HCEC 1CT (cell line): ENCODE results near the gene TIMP2.
"Not testable (repeated sequence)": the region's sequence is repeated elsewhere in the genome, so short reads cannot be mapped to it uniquely, and the experiment has no call there.

ENCODE experiments used
- DNase-seq: peaks from one replicate; pipeline ENCODE4 v3.0.0-alpha.2; 2017

The TIMP2 gene

DNA sequence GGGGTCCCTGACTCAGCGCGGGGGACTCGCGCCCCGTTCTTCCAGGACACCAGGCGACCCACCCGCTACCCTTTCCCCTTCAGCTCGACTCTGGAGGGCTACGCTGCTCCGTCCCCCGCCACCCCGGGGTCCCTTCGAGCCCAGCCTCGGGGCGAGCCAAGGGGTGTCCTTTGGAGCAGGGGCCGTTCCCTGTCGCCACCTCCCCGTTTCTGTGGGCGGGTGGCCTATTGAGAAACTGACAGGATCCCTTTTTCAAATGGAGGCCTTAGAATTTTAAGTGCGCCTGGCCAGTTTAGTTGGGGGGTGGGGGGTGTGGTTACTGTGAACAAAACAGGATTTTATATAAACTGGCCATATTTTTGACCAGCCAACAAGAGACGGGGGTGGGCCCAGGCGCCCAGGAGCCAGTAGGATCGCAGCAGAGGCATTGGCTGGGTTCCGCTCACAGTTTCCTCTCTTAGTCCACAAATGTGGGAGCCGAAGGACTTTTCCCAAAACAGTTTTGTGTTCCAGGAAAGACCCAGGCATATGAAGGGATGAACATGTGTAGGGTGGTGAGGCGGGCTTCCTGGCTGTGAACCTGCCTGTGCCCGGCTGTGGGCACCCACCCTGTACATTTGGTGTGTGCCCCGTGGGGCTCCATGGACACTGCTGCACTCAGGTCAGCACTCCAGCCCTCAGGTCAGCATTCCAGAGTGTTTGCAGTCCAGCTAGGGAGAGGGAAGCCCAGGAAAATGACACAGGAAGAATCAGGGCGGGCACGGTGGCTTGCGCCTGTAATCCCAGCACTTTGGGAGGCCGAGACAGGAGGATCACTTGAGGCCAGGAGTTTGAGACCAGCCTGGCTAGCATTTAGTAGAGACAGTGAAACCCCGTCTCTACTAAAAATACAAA, 722 bp upstream of the TIMP2 start:
- peak; percentile 95 for DNase-seq

DNA sequence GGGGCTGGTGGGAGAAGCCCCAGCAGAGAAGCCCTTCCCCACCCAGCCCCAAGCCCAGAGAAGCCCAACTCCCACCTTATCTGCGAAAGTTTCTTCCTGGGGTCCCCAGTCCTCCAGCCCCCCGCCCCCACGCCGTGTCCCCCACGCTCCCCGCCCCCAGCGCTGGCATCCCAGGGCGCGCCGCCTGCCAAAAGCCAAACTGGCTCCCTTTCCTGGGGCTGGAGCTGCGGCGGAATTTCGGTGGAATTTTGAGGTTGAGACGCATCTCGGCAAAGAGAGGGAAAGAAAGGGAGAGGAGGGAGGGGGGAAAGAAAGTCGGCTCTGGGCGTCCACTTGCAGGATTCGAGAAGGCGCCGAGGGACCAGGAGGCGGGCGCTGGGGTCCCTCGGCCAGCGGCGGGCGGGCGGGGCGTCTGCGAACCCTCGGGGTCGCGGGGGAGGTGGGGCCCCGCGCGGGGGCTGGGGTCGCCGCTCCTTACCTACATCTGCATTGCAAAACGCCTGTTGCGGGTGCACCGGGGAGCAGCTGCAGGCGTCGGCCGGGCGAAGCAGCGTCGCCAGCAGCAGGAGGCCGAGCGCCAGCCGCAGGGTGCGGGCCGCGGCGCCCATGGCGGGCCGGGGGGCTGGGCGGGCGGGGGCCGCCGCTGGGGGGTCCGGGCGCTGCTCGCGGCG, 571 bp downstream of the TIMP2 start:
- DNase-seq: peak; percentile 38

DNA sequence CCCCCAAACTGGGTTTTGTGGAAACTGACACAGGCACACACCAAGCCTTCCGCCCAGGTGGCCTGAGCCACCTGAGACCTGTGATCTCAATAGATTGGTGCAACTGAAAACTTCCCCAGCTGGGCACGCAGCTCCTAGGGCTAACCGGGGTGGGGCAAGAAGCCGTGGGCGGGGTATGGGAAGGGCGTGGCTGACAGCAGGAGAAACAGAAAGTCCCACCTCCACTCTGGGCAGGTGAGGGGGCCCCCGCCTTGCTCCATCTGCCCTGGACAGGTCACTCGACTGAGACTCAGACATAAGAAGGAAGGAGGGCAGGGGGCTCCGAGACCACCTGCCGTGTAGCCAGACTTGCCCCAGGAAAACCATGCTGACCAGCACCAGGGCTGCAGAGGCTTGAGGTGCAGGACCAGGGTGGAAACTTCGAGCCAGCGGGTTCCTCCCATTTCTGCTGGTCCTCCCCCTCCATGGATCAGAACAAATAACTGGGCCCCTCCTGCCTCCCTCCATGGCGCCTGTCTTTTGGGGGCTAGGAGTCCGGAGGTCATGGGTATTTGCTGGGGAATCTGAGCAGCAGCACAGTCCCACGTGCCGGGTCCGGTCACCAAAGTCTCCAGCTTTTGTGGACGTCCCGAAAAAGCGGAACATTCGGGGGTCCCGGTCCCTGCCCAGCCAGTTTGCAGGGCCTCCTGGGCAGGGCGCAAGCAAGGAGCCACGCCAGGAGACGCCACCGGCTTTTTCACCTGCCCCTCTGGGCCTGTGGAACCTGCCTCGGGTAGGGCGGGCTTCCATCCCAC, 1.3 kb downstream of the TIMP2 start:
- DNase-seq: peak; percentile 32

DNA sequence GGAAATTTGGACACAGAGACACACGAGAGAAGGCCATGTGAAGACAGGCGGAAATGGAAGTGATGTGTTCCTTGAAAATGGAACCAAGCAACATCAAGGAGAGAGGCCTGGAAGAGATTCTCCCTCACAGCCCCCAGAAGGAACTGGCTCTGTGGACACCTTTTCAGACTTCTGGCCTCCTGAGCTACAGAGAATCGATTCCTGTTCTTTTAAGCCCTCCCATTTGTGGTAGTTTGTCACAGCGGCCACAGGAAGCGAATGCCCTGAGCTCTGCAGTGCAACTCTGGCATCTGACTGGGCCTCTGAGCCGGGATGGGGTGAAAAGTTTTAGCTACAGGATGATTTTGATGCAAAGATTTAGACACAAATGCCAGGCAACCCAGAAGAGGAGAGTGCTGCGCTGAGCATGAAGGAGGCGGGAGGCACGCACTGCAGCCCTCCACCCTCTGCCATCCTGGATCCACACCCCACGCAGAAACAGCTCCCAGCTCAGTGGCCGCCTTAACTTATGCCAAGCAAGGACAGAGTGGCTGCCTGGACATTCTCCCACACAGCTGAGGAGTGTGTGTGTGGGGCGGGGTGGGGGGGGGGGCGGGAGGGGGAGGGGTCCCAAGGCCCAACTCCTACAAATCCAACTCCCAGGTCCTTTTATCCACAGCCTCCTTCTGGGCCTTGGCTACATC, 2.2 kb downstream of the TIMP2 start:
- DNase-seq: no peak

DNA sequence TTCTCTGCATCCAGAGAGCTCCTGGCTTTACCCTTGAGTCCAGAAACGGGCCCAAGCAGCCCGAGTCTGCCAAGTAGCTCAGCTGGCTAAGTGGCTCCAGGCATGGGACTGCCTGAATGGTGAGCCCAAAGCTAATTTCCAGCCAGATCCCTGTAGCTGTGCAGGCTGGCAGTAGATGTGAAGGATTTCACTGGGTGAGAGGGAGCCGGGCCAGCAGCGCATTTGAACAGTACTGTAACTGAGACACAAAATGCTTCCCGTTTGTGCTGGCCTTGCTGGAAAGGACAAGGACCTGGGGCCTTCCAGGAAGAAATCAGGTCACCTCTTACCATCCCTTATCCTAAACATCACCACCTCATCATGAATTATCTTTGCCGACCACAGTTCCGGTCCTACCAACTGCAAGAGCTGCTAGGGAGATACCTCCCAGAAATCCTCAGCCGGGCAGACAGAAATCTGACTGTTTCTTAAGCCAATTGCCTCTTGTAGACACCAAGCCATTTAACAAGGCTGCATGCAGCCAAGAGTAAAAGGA, 3.7 kb downstream of the TIMP2 start:
- no peak for DNase-seq

DNA sequence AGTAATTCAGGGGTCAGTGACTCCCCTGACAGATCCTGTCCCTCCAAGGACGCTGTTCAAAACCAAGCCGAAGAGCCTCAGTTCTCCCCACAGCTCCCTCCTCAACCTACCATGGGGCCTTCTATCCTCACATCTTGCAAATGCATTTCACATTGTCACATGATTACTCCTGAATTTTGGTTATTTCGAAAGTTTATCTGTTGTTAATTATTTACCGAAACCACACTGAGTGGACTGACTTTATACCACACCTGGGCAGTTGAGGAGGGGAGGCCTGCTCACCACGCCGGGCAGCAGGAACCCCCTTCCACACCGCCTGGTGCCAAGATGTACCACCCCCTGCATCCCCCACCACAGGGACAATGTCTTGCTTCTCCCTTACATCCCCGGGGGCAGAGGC, 4.7 kb downstream of the TIMP2 start:
- DNase-seq: no peak

DNA sequence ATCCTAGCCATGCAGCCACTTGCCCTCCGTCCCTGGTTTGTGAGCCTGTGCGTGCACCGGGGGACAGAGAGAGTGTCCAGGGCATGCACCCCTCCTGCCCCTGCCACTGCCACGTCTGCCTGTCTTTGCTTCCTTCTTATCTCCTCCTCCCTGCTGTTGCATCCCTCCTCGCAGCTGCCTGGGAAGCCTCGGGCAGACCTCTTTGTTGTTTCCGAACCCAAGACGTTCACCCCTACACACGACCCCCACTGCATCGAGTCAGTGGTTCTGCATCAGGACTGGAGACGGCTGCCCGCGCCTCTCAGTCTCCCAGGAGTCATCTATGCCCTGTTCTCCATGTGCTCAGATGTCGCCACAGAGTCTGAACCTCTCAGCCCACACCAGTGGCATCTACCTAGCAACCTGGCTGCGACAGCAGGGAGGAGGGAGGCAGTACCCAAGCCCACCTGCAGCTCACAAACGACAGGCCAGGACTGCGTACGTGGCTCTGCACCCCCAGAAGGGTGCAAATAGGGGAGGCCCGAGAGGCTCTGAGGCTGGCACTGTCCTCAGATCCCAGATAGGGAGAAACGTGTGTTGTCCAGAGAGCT, 5.2 kb downstream of the TIMP2 start:
- no peak for DNase-seq

DNA sequence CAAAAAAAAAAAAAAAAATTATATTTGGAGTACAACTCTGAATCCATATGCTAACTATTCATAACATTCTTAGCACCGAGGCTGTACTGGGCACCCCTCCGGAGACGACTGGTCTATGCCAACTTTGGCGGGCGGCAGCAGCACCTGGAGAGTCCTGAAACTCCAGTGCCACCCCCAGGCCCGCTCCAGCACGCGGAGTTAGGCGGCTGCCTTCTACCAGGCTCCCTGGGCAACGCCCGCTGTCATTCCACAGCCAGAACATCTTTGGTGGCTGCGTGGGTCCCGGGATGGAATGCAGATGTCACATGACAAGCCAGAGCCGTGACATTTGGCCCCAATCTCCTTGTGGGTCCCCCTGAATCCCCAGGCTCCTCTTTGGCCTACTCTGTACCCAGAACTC, 6.2 kb downstream of the TIMP2 start:
- DNase-seq: no peak

DNA sequence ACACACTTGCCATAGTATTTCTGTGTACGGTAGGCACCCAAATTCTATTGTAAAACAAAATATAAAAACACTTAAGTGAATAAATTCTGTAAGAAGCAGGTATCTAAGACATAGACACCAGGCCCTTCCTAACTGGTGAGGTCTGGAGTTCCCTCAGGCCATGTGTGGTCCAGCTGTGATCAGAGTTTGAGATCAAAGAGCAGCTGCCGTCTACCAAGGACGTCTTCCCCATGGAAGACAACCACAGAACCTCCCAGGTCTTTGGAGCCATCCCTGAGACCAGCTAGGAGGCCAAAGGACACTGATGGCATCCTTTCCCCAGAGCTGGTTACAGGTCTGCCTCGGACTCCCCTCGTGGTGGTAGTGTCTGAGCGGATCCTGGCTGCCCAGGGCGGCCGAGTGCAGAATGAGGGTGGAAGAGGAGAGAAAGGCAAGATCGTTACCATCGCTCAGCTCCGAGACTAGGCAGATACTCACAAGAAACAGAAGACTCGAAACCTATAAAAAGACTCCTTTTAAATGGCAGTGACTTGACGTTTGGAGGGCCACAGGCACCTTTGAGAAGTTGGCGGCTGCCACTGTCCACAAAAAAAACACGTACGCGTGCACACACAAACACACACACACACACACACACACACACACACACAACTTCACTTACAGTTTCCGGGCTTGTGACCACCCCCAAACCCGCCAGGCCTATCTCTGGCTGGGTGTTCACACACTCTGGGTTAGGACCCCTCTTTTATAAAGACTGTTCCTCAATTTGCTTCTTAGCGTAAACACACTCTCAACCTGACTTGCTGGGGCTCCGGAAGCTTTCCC, 7.5 kb downstream of the TIMP2 start:
- DNase-seq: no peak

DNA sequence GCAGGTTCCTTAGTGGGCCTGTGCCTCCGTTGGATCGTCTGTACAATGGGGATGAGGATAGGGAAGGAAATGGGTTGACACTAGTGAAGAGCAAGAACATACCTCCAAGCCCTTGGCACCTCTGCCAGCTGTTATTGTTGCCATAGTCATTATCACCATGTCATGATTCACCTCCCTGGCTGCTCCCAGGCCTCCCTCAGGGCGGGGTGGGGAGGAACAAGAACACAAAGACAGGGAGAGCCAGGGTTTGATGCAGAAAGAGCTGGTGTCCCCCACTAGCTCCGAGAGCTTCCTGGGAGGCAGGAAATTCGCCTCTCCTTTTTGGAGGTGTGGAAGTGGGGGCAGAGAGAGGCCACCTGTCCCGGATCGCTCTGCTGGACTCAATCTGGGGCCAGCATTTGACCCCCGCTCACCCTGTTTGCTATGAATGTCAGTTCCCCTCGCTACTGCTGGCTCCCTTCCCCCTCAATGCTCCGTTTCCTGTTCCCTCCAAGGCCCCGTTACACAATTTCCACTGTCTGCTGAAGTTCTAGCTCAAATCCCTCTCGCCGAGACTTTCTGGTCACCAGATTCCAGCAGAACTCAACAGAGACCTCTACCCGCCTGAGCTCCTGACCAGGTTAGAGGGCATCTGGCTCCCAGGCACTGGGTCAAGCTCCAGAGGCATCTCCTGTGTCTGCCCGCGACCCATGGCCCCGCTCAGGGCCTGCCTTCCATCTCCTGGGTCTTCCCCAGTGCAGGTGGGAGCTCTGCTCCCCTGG, 9.1 kb downstream of the TIMP2 start:
- peak; percentile 66 for DNase-seq

DNA sequence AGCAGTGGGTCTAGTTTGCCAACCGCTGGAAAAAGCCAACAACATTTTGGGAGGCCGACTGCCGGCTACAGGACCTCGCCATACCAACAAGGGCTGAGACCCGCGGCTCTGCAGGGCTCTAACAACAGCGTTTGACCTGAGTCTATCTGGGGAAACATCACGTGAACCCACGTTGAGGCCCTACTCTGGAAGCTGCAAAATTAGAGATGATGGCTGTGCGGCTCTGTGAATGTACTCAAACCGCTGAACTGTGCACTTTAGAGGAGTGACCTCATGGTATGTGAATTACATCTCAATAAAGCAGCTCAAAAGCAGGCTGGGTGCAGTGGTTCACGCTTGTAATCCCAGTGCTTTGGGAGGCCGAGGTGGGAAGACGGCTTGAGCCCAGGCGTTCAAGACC, 12.1 kb downstream of the TIMP2 start:
- DNase-seq: no peak

DNA sequence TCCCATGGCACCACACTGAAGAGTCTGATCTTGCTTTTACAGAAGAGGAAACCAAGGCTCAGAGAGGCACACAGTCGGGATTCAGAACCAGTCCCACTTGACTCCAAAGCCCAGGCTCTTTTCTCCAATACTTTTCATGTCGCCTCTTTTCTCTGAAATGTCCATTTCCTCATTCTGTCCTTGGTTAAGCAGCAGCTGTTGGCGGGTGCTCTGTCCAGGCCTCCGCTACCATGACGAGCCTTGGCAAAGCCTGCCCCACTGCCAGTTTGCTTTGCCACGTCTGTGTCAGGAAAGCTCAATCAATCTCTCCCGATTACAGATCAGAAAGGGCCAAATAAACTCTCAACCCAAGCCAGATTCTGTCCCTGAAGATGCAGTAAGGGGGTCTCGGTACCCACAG, 13.1 kb downstream of the TIMP2 start:
- DNase-seq: no peak

DNA sequence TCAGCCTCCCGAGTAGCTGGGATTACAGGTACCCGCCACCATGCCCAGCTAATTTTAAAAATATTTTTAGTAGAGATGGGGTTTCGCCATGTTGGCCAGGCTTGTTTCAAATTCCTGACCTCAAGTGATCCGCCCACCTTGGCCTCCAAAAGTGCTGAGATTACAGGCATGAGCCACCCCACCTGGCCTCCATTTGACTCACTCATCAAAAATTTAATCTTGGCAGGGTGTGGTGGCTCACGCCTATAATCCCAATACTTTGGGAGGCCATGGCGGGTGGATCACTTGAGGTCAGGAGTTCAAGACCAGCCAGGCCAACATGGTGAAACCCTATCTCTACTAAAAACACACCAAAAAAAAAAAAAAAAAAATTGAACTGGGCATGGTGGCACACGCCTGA, 13.6 kb downstream of the TIMP2 start:
- not testable (repeated sequence) for DNase-seq

DNA sequence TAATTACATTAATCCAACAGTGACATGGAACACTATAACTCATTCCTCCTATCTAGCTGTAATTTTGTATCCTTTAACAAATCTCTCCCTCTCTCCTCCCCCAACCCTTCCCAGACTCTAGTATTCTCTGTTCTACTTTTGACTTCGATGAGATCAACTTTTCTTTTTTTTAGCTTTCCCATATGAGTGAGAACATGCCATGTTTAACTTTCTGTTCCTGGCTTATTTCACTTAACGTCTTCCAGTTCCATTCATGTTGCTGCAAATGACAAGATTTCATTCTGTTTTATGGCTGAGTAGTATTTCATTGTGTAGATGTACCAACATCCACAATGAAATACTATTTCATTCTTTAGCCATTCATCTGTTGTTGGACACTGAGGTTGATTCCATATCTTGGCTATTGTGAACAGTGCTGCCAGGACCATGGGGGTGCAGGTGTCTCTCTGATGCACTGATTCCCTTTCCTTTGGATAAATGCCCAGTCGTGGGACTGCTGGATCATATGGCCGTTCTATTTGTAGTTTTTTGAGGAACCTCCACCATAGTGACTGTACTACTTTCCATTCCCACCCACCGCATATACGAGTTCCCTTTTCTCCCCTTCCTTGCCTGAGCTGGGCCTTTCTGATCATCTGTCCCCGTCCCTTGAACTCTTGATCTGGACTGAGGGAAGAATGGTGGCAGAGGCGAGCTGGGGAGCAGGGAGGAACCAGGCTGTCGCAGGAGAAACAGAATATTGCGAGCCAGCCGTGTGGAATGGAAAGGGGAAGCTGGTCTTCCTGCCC, 14.5 kb downstream of the TIMP2 start:
- no peak for DNase-seq

DNA sequence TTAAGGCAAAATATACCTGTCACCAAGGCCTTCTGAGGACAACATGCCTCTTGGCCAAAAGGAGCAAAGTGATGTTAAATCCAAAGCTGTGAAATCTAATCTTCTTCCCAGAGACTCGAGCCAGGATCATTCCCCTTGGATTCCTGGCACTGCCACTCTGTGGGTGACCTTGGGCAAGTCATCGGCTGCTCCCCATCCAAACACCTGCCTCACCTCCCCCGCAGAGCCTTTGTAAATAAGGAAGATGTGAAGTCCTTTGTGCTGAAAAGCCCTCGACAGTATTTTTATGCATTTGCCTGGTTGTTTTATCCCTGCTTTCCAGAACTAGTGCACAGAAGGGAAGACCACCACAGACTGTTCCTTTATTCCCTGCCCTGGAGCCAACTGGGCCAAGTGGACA, 16.8 kb downstream of the TIMP2 start:
- no peak for DNase-seq

DNA sequence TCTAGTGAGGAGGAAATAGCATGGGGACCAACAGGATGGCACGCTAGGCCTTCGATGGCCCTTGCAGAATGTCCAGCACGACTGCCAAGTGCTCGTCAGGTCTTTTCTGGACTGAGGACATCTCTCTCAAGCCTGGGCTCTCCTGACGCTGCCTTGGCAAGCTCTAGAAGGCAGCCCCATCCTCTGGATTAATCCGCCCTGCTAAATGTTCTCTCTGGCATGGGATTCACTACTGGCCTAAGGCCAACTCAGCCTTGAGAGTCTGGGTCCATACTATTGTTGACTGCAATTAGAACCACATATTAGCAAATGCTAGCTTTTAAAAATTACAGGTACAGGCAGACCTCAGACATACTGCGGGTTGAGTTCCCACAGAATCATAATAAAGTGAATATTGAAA, 19.6 kb downstream of the TIMP2 start:
- DNase-seq: no peak

DNA sequence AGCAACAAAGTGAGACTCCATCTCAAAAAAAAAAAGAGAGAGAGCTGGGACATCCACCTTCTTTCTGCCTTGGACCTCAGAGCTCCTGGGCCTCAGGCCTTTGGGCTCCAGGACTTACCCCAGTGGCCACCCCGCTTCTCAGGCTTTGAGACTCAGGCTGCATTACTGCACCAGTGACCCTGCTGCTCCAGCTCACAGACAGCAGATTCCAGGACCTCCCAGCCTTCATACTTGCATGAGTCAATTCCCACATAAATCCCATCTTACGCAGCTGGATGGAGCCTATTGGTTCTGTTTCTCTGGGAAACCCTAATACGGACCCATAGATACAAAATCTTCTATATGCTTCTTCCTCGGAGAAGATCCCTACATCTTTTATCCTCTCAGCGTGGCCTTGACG, 20.1 kb downstream of the TIMP2 start:
- DNase-seq: no peak

DNA sequence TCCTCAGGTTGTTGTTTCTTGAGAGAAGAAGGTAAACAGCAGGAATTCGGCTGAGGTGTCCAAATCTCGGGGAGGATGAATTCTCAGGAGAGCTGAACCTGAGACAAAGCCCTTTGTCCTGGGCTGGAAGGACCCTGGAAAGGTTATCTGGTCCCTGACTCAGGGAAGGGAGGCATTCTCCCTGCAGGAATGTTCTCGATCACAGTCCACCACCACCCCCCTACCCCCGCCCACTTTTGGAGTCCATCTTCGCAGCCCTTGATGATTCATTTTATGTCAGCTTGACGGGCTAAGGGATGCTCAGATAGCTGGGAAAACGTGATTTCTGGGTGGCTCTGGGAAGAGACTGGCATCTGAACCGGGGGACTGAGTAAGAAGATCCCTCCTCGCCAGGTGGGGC, 20.8 kb downstream of the TIMP2 start:
- DNase-seq: no peak

DNA sequence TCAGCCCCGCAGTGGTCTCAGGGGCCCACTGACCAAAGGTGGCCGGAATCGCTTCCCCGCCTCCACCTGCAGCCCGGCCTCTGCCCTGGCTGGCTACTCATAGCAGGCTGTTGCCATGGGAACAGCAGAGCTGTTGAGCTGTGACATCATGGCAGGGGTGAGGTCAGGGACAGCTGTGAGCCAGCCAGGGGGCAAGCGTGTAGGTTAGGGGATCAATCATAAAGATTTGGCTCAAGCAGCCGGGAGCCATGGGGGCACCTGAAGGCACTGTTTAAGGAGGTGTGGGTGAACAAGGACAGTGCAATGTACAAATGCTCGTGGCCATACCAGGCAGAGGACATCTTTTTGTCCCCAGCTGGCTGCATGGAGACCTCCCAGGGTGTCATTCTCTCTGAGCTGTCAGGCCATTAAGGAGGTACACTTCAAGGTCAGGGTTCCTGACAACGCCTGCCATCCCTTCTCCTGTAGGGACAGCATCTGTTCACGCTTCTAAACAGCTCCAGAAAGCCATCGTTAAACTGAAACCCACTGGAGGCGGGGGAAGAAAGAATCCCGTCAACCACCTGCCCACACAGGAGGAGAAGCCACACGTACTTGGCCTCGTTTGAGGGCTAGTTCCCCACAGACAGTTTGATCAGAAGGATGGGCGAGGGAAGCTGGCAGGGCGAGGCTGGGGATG, 21.9 kb downstream of the TIMP2 start, which contains the start of gene CEP295NL:
Gene CEP295NL, minus strand, starts transcription at position 101 of the 679 bp plus-strand sequence. CDS start 1,373 bp downstream, outside the sequence.
- no peak for DNase-seq
